ENCODE results near the gene ERO1A. TPM values are rescaled to one million over a fixed set of nuclear protein-coding genes. Genes with fewer than 3 reads are reported as not detected.

ERO1A gene
- total and polyA plus RNA-seq, 9 of the 15 experiments (the other 6 are each of a cell fraction or from before 2014, with no cell fraction given), result 11.0 to 46.2 (median 27.6) TPM

- TF ChIP-seq, protein P1, sequence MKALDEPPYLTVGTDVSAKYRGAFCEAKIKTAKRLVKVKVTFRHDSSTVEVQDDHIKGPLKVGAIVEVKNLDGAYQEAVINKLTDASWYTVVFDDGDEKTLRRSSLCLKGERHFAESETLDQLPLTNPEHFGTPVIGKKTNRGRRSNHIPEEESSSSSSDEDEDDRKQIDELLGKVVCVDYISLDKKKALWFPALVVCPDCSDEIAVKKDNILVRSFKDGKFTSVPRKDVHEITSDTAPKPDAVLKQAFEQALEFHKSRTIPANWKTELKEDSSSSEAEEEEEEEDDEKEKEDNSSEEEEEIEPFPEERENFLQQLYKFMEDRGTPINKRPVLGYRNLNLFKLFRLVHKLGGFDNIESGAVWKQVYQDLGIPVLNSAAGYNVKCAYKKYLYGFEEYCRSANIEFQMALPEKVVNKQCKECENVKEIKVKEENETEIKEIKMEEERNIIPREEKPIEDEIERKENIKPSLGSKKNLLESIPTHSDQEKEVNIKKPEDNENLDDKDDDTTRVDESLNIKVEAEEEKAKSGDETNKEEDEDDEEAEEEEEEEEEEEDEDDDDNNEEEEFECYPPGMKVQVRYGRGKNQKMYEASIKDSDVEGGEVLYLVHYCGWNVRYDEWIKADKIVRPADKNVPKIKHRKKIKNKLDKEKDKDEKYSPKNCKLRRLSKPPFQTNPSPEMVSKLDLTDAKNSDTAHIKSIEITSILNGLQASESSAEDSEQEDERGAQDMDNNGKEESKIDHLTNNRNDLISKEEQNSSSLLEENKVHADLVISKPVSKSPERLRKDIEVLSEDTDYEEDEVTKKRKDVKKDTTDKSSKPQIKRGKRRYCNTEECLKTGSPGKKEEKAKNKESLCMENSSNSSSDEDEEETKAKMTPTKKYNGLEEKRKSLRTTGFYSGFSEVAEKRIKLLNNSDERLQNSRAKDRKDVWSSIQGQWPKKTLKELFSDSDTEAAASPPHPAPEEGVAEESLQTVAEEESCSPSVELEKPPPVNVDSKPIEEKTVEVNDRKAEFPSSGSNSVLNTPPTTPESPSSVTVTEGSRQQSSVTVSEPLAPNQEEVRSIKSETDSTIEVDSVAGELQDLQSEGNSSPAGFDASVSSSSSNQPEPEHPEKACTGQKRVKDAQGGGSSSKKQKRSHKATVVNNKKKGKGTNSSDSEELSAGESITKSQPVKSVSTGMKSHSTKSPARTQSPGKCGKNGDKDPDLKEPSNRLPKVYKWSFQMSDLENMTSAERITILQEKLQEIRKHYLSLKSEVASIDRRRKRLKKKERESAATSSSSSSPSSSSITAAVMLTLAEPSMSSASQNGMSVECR (CRISPR knock-in tag; IDR thresholded peaks at IDR 0.05), result peak; percentile 68
- no peak for TF ChIP-seq ZNF740 (CRISPR knock-in tag; IDR thresholded peaks at IDR 0.05)
- TF ChIP-seq ZNF740 (tag; IDR thresholded peaks at IDR 0.05), result no peak
- TF ChIP-seq NRF1 (conservative IDR thresholded peaks at IDR 0.05 in 1 of 2, IDR thresholded peaks at IDR 0.05 in 1 of 2), result peak; percentile 13 to 46; a peak in 3 of 4 replicates
- no peak for TF ChIP-seq RBM25 (IDR thresholded peaks at IDR 0.05; ENCODE audit: low read depth, low read length, severe bottlenecking)
- TF ChIP-seq CTCF (IDR thresholded peaks at IDR 0.05 in 2 of 3, conservative IDR thresholded peaks at IDR 0.05 in 1 of 3; ENCODE audit: insufficient read depth in 2 of 3, low read depth in 1 of 3, low read length in 3 of 3), result no peak
- no peak for TF ChIP-seq KAT8 (IDR thresholded peaks at IDR 0.05; ENCODE audit: low read depth)
- no peak; the same call in 1 of the 2 replicates for TF ChIP-seq PML (IDR thresholded peaks at IDR 0.05; ENCODE audit: low read length)
- no peak for TF ChIP-seq EZH2 (IDR thresholded peaks at IDR 0.05; ENCODE audit: borderline replicate concordance, low read depth, low read length)
- TF ChIP-seq ZSCAN32 (CRISPR knock-in tag; IDR thresholded peaks at IDR 0.05), result no peak
- TF ChIP-seq KAT7 (CRISPR knock-in tag; IDR thresholded peaks at IDR 0.05; ENCODE audit: borderline replicate concordance), result no peak
- TF ChIP-seq ZFP91 (CRISPR knock-in tag; IDR thresholded peaks at IDR 0.05), result no peak
- TF ChIP-seq RUNX1 (IDR thresholded peaks at IDR 0.05; ENCODE audit: low read depth), result no peak
- TF ChIP-seq, protein P2, sequence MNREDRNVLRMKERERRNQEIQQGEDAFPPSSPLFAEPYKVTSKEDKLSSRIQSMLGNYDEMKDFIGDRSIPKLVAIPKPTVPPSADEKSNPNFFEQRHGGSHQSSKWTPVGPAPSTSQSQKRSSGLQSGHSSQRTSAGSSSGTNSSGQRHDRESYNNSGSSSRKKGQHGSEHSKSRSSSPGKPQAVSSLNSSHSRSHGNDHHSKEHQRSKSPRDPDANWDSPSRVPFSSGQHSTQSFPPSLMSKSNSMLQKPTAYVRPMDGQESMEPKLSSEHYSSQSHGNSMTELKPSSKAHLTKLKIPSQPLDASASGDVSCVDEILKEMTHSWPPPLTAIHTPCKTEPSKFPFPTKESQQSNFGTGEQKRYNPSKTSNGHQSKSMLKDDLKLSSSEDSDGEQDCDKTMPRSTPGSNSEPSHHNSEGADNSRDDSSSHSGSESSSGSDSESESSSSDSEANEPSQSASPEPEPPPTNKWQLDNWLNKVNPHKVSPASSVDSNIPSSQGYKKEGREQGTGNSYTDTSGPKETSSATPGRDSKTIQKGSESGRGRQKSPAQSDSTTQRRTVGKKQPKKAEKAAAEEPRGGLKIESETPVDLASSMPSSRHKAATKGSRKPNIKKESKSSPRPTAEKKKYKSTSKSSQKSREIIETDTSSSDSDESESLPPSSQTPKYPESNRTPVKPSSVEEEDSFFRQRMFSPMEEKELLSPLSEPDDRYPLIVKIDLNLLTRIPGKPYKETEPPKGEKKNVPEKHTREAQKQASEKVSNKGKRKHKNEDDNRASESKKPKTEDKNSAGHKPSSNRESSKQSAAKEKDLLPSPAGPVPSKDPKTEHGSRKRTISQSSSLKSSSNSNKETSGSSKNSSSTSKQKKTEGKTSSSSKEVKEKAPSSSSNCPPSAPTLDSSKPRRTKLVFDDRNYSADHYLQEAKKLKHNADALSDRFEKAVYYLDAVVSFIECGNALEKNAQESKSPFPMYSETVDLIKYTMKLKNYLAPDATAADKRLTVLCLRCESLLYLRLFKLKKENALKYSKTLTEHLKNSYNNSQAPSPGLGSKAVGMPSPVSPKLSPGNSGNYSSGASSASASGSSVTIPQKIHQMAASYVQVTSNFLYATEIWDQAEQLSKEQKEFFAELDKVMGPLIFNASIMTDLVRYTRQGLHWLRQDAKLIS (CRISPR knock-in tag; IDR thresholded peaks at IDR 0.05), result no peak
Measured at GRCh38 chr14:52695481-52696091, at the start of gene ERO1A (continued).

Measured in K562 (cell line).